Measurements from ENCODE around the gene SCN9A. TPM values are rescaled to one million over a fixed set of nuclear protein-coding genes. Genes with fewer than 3 reads are reported as not detected.

SCN9A gene
- total RNA-seq, 2 donors from 2014 or later = 6.4 to 12.0 TPM

GRCh38 chr2:166278856-166279255 is 96.9 kb downstream of the SCN9A start:
- no peak overlapping the region for H3K27ac ChIP-seq
- H3K27me3 ChIP-seq = no peaks in the 10 kb centered on the region
- H3K4me1 ChIP-seq = no peaks in the 10 kb centered on the region
- intact Hi-C loops (cut with DNase I) = no loop called here
- TF ChIP-seq, protein P1, sequence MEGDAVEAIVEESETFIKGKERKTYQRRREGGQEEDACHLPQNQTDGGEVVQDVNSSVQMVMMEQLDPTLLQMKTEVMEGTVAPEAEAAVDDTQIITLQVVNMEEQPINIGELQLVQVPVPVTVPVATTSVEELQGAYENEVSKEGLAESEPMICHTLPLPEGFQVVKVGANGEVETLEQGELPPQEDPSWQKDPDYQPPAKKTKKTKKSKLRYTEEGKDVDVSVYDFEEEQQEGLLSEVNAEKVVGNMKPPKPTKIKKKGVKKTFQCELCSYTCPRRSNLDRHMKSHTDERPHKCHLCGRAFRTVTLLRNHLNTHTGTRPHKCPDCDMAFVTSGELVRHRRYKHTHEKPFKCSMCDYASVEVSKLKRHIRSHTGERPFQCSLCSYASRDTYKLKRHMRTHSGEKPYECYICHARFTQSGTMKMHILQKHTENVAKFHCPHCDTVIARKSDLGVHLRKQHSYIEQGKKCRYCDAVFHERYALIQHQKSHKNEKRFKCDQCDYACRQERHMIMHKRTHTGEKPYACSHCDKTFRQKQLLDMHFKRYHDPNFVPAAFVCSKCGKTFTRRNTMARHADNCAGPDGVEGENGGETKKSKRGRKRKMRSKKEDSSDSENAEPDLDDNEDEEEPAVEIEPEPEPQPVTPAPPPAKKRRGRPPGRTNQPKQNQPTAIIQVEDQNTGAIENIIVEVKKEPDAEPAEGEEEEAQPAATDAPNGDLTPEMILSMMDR (IDR thresholded peaks at IDR 0.05) = no peak
- H3K9ac ChIP-seq (ENCODE audit: low read depth in 2 of 2, low read length in 2 of 2) = no peak overlapping the region
- H3K36me3 ChIP-seq = no peaks in the 10 kb centered on the region
- H3K4me3 ChIP-seq = no peak overlapping the region
- no peaks in the 10 kb centered on the region for H3K9me3 ChIP-seq
- DNase-seq = no peak

DNA sequence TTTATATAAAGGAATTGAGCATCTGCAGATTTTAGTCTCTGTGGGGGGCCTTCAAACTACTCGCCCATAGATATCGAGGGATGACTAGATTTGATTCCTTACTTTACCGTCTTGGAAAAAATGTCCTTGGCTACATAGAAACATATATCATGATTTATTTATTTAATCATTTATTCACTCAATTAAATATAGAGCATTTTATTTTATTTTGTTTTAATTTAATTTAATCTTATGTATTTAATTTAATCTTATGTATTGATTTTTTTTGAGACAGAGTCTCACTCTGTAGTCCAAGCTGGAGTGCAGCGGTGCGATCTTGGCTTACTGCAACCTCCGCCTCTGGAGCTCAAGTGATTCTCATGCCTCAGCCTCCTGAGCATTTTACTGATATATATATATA is 105.4 kb downstream of the SCN9A start:
- H3K36me3 ChIP-seq = no peaks in the 10 kb centered on the region
- DNase-seq = no peak
- no peaks in the 10 kb centered on the region for H3K9me3 ChIP-seq
- no peak overlapping the region for H3K9ac ChIP-seq (ENCODE audit: low read depth in 2 of 2, low read length in 2 of 2)
- no peak overlapping the region for H3K27ac ChIP-seq
- TF ChIP-seq, protein P1 (IDR thresholded peaks at IDR 0.05) = no peak
- no peak overlapping the region for H3K4me3 ChIP-seq
- no peaks in the 10 kb centered on the region for H3K4me1 ChIP-seq
- no peaks in the 10 kb centered on the region for H3K27me3 ChIP-seq
- intact Hi-C loops (cut with DNase I) = no loop called here

GRCh38 chr2:166269322-166269721 is 106.4 kb downstream of the SCN9A start:
- Histone ChIP-seq H3K9ac (ENCODE audit: low read depth in 2 of 2, low read length in 2 of 2) (no peak overlapping the region), H3K4me3 (no peak overlapping the region), H3K4me1 (no peaks in the 10 kb centered on the region), H3K9me3 (no peaks in the 10 kb centered on the region), H3K36me3 (no peaks in the 10 kb centered on the region), H3K27me3 (no peaks in the 10 kb centered on the region), H3K27ac (no peak overlapping the region)
- intact Hi-C loops (cut with DNase I) = no loop called here
- DNase-seq = no peak
- TF ChIP-seq, protein P1 (IDR thresholded peaks at IDR 0.05) = no peak

GRCh38 chr2:166257859-166258258 is 117.9 kb downstream of the SCN9A start:
- H3K36me3 ChIP-seq = no peaks in the 10 kb centered on the region
- H3K9me3 ChIP-seq = no peaks in the 10 kb centered on the region
- no peak for DNase-seq
- H3K27me3 ChIP-seq = no peaks in the 10 kb centered on the region
- intact Hi-C loops (cut with DNase I) = no loop called here
- no peak overlapping the region for H3K4me3 ChIP-seq
- H3K4me1 ChIP-seq = no peaks in the 10 kb centered on the region
- TF ChIP-seq, protein P1 (IDR thresholded peaks at IDR 0.05) = no peak
- no peak overlapping the region for H3K9ac ChIP-seq (ENCODE audit: low read depth in 2 of 2, low read length in 2 of 2)
- H3K27ac ChIP-seq = no peak overlapping the region

DNA sequence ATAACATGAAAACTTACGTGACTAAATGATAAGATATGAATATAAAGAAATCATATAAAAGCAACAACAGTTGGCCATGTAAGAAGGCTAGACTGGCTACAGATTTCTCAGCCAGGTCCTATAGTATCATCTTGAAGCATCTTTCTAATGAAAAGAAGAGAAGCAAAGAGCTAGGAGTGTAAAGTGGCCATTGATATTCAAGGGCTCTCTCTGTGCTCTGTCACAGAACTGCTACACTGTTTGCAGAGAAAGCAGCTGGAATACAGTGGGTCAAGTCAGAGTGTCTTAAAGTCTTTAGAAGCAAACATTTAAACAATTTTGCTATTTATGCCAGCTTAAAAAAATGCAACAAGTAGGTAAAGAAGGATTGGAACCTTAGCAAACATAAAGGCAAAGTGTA is 118.8 kb downstream of the SCN9A start:
- no peak overlapping the region for H3K4me3 ChIP-seq
- H3K4me1 ChIP-seq = no peaks in the 10 kb centered on the region
- DNase-seq = no peak
- TF ChIP-seq, protein P1 (IDR thresholded peaks at IDR 0.05) = no peak
- H3K36me3 ChIP-seq = no peaks in the 10 kb centered on the region
- H3K9me3 ChIP-seq = no peaks in the 10 kb centered on the region
- intact Hi-C loops (cut with DNase I) = no loop called here
- H3K27ac ChIP-seq = no peak overlapping the region
- H3K9ac ChIP-seq (ENCODE audit: low read depth in 2 of 2, low read length in 2 of 2) = no peak overlapping the region
- no peaks in the 10 kb centered on the region for H3K27me3 ChIP-seq

- DNase-seq = no peak
- no peaks in the 10 kb centered on the region for H3K27me3 ChIP-seq
- TF ChIP-seq, protein P1 (IDR thresholded peaks at IDR 0.05) = no peak
- intact Hi-C loops (cut with DNase I) = no loop called here
- H3K4me1 ChIP-seq = no peaks in the 10 kb centered on the region
- no peak overlapping the region for H3K9ac ChIP-seq (ENCODE audit: low read depth in 2 of 2, low read length in 2 of 2)
- H3K9me3 ChIP-seq = no peaks in the 10 kb centered on the region
- H3K27ac ChIP-seq = no peak overlapping the region
- no peak overlapping the region for H3K4me3 ChIP-seq
- no peaks in the 10 kb centered on the region for H3K36me3 ChIP-seq
These were observed 126.4 kb downstream of the SCN9A start for GRCh38 chr2:166249318-166249717.

Data from colonic mucosa (tissue), 4 donors.